ENCODE measurements around the gene ITGA11.

Gene ITGA11

DNA sequence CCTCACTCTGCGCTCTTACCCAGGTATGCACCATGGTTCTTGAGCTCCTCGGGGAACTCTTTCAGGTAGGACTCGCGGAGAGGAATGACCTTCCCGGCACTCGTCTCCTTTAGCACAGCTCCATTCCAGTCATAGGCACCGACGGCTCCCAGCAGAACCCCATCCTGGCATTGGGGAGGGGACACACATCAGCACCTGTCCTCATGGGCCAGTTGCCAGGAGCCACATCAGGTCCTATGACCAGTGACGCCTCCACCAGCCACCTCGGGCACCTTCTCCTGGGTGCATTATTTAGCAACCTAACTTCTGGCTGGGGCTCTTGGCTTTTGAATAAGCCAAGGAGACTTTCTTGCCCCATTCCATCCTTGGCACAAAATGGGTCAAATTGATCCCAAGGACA lies 92.5 kb downstream of the ITGA11 start:
- no peak for ATAC-seq
- TF ChIP-seq TSHZ2 (CRISPR knock-in tag; IDR thresholded peaks at IDR 0.05) (no peak), ZNF70 (CRISPR knock-in tag; IDR thresholded peaks at IDR 0.05) (no peak), CREB5 (CRISPR knock-in tag; IDR thresholded peaks at IDR 0.05; ENCODE audit: low read depth) (no peak), PATZ1 (CRISPR knock-in tag; IDR thresholded peaks at IDR 0.05; ENCODE audit: borderline replicate concordance) (no peak), TOX (CRISPR knock-in tag; IDR thresholded peaks at IDR 0.05; ENCODE audit: borderline replicate concordance) (no peak), ESRRG (CRISPR knock-in tag; IDR thresholded peaks at IDR 0.05) (no peak)

- no peak for TF ChIP-seq SNAI2 (CRISPR knock-in tag; IDR thresholded peaks at IDR 0.05)
- TF ChIP-seq CREB5 (CRISPR knock-in tag; IDR thresholded peaks at IDR 0.05; ENCODE audit: low read depth), result no peak
- no peak for TF ChIP-seq ZNF70 (CRISPR knock-in tag; IDR thresholded peaks at IDR 0.05)
- no peak for TF ChIP-seq ZFP30 (CRISPR knock-in tag; IDR thresholded peaks at IDR 0.05)
- ATAC-seq, result no peak
These were observed 94.1 kb downstream of the ITGA11 start for GRCh38 chr15:68337826-68338225.

DNA sequence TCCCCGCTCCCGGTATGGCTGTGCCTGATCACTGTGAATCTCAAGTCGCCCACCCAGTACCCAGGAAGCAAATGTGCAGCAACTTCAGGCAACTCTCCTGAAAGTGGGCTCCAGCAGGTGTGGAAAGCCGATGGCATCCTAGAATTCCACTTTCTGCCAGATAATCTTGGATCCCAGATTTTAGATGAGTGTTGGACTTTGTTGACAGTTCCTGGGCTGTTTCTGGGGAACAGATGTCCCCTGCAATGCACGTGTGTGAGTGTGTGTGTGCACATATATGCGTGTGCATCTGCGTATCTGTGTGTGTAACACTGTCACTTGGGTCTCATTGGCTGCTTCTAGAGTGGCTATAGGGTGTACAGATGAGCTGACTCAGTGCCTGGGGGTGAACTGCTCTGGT lies 95.4 kb downstream of the ITGA11 start:
- TF ChIP-seq GLIS3 (CRISPR knock-in tag; IDR thresholded peaks at IDR 0.05) (no peak), TOX (CRISPR knock-in tag; IDR thresholded peaks at IDR 0.05; ENCODE audit: borderline replicate concordance) (no peak), PPARA (CRISPR knock-in tag; IDR thresholded peaks at IDR 0.05; ENCODE audit: borderline replicate concordance) (no peak), ZC3H10 (CRISPR knock-in tag; IDR thresholded peaks at IDR 0.05) (no peak), SNAI2 (CRISPR knock-in tag; IDR thresholded peaks at IDR 0.05) (no peak), ZFP3 (CRISPR knock-in tag; IDR thresholded peaks at IDR 0.05) (no peak), ARNTL (CRISPR knock-in tag; IDR thresholded peaks at IDR 0.05; ENCODE audit: borderline replicate concordance, low read depth) (no peak)
- no peak for ATAC-seq

GRCh38 chr15:68335655-68336054 lies 96.3 kb downstream of the ITGA11 start:
- TF ChIP-seq TCF4 (CRISPR knock-in tag; IDR thresholded peaks at IDR 0.05; ENCODE audit: borderline replicate concordance) (no peak), BACH2 (CRISPR knock-in tag; IDR thresholded peaks at IDR 0.05; ENCODE audit: borderline replicate concordance) (no peak), CSRNP3 (CRISPR knock-in tag; IDR thresholded peaks at IDR 0.05) (no peak), ARNTL (CRISPR knock-in tag; IDR thresholded peaks at IDR 0.05; ENCODE audit: borderline replicate concordance, low read depth) (no peak), SNAI2 (CRISPR knock-in tag; IDR thresholded peaks at IDR 0.05) (no peak), PPARA (CRISPR knock-in tag; IDR thresholded peaks at IDR 0.05; ENCODE audit: borderline replicate concordance) (no peak), ESRRG (CRISPR knock-in tag; IDR thresholded peaks at IDR 0.05) (no peak), CSDC2 (CRISPR knock-in tag; IDR thresholded peaks at IDR 0.05) (no peak), RARB (CRISPR knock-in tag; IDR thresholded peaks at IDR 0.05) (no peak), ZFP30 (CRISPR knock-in tag; IDR thresholded peaks at IDR 0.05) (no peak), ZNF70 (CRISPR knock-in tag; IDR thresholded peaks at IDR 0.05) (no peak), ZNF8 (CRISPR knock-in tag; IDR thresholded peaks at IDR 0.05) (no peak), ZNF565 (CRISPR knock-in tag; conservative IDR thresholded peaks at IDR 0.05; ENCODE audit: low read depth) (no peak), GLIS3 (CRISPR knock-in tag; IDR thresholded peaks at IDR 0.05) (no peak), ZFP3 (CRISPR knock-in tag; IDR thresholded peaks at IDR 0.05) (no peak), ZC3H10 (CRISPR knock-in tag; IDR thresholded peaks at IDR 0.05) (no peak)
- TF ChIP-seq, protein P1, sequence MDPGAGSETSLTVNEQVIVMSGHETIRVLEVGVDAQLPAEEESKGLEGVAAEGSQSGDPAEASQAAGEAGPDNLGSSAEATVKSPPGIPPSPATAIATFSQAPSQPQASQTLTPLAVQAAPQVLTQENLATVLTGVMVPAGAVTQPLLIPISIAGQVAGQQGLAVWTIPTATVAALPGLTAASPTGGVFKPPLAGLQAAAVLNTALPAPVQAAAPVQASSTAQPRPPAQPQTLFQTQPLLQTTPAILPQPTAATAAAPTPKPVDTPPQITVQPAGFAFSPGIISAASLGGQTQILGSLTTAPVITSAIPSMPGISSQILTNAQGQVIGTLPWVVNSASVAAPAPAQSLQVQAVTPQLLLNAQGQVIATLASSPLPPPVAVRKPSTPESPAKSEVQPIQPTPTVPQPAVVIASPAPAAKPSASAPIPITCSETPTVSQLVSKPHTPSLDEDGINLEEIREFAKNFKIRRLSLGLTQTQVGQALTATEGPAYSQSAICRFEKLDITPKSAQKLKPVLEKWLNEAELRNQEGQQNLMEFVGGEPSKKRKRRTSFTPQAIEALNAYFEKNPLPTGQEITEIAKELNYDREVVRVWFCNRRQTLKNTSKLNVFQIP (CRISPR knock-in tag; IDR thresholded peaks at IDR 0.05; ENCODE audit: borderline replicate concordance, low read depth), result no peak
- peak; percentile 11; the same call in 2 of the 3 replicates for ATAC-seq

Data from SK-N-SH treated with all-trans-retinoic acid at 6 μM for 48 hours (cell line).